Tibial artery (tissue), 4 donors: ENCODE data around the gene DYNC2H1.

Experiments used
- DNase-seq, 2 donors: peaks; one replicate each; pipeline ENCODE4 v3.0.0-alpha.2; 2019
- H3K27ac ChIP-seq, 2 donors: fragments of 200-600 bp; sonication (generic) in 1 of 2; 1 replicate in 1 of 2; 2 replicates in 1 of 2; pipeline ENCODE4 v1.5.1; 2018 to 2019; ENCODE audit warnings: mild to moderate bottlenecking in 1 of 2
- H3K27me3 ChIP-seq, 2 donors: fragments of 200-600 bp; sonication (generic) in 1 of 2; one replicate each; pipeline versions ENCODE4 v1.5.1 to v1.6.0; 2016 to 2019
- H3K36me3 ChIP-seq, 3 donors: fragments of 200-600 bp; sonication (generic) in 2 of 3; one replicate each; pipeline ENCODE4 v1.5.1; 2016 to 2019; ENCODE audit warnings: mild to moderate bottlenecking in 2 of 3
- H3K4me1 ChIP-seq, 4 donors: fragments of 200-600 bp; sonication (generic) in 2 of 4; 1 replicate in 3 of 4; 2 replicates in 1 of 4; pipeline ENCODE4 v1.5.1; 2016 to 2019
- H3K4me3 ChIP-seq, 2 donors: fragments of 200-600 bp; sonication (generic) in 1 of 2; 1 replicate in 1 of 2; 2 replicates in 1 of 2; pipeline ENCODE4 v1.5.1; 2018 to 2019; ENCODE audit warnings: mild to moderate bottlenecking in 2 of 2
- H3K9me3 ChIP-seq, 3 donors: fragments of 200-600 bp; sonication (generic) in 1 of 3; one replicate each; pipeline ENCODE4 v1.5.1; 2016 to 2019
- intact Hi-C: fragments of 100-400 bp; cut with DNase I; formaldehyde crosslinking; loops from one replicate; pipeline ENCODE4 v1.15.0; 2023; ENCODE audit warnings: low total_unique reads
- TF ChIP-seq, protein P1 (sequence below), 2 experiments: fragments of 200-600 bp in 1 of 2; fragments of 450-650 bp in 1 of 2; IDR thresholded peaks; one replicate each; pipeline ENCODE4 v1.5.1; 2017 to 2019; ENCODE audit warnings: antibody characterized with exemption in 2 of 2, mild to moderate bottlenecking in 1 of 2, moderate library complexity in 1 of 2

The DYNC2H1 gene

DNA sequence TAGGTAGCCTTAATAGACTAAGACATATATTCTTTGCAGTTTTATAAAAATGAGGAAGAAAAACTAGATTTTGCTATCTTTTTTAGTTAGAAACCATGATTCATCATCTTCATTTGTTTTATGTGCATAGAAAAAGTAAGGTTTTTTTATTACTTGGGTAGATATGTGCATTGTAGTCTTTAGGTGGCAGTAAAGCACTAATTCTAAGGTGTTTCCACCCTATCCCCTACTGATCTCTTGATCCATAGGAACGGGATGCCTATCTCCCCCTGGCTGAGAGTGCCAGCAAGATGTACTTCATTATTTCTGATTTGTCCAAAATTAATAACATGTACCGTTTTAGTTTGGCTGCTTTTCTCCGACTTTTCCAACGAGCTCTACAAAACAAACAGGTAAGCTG, 148.1 kb downstream of the DYNC2H1 start:
- H3K9me3 ChIP-seq = no peaks in the 10 kb centered on the region
- intact Hi-C loops = no loop called here
- no peaks in the 10 kb centered on the region for H3K4me1 ChIP-seq
- H3K27me3 ChIP-seq = no peaks in the 10 kb centered on the region
- no peak overlapping the region for H3K4me3 ChIP-seq
- DNase-seq = no peak
- TF ChIP-seq, protein P1, sequence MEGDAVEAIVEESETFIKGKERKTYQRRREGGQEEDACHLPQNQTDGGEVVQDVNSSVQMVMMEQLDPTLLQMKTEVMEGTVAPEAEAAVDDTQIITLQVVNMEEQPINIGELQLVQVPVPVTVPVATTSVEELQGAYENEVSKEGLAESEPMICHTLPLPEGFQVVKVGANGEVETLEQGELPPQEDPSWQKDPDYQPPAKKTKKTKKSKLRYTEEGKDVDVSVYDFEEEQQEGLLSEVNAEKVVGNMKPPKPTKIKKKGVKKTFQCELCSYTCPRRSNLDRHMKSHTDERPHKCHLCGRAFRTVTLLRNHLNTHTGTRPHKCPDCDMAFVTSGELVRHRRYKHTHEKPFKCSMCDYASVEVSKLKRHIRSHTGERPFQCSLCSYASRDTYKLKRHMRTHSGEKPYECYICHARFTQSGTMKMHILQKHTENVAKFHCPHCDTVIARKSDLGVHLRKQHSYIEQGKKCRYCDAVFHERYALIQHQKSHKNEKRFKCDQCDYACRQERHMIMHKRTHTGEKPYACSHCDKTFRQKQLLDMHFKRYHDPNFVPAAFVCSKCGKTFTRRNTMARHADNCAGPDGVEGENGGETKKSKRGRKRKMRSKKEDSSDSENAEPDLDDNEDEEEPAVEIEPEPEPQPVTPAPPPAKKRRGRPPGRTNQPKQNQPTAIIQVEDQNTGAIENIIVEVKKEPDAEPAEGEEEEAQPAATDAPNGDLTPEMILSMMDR (IDR thresholded peaks at IDR 0.05) = no peak
- no peak overlapping the region for H3K27ac ChIP-seq
- peaks cover 25 to 27% (median 26%) of the 10 kb centered on the region in 3 donors for H3K36me3 ChIP-seq

DNA sequence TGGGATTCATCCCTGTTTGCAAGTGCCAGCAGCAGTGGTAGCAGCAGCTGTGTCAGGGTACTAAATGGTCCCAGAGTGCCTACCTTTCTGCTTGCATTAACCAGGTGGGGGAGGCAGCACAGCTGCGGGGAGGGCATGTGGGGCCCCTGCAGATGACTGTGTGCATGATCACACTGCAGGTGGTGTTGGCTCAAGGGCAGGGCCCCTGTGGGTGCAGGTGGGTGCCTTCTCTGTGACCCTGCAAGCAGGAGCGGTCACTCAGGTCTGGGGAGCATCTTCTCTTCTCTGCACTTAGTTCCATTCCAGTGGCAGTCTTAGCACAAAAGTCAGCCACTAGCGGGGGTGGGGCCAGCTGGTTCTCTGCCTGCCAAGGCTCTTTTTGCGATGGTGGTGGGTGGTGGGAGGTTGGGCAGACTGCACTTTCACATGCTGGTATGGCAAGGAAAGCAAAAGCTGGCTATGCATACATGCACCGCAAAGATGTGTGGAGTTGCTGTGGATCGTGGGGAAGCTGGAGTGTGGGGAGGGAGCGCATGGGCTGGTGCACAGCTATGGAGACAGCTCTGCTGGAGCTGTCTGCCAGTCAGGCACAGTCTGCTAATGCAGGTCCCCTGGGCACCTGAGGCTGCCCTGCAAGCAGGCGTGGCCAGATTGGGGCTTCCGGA, 157.1 kb downstream of the DYNC2H1 start:
- Histone ChIP-seq H3K36me3 (peaks cover 2 to 26% (median 6%) of the 10 kb centered on the region in 3 donors), H3K27me3 (no peaks in the 10 kb centered on the region), H3K27ac (no peak overlapping the region), H3K4me1 (no peaks in the 10 kb centered on the region), H3K9me3 (no peaks in the 10 kb centered on the region), H3K4me3 (no peak overlapping the region)
- intact Hi-C loops = no loop called here
- DNase-seq = no peak
- TF ChIP-seq, protein P1 (IDR thresholded peaks at IDR 0.05) = no peak

DNA sequence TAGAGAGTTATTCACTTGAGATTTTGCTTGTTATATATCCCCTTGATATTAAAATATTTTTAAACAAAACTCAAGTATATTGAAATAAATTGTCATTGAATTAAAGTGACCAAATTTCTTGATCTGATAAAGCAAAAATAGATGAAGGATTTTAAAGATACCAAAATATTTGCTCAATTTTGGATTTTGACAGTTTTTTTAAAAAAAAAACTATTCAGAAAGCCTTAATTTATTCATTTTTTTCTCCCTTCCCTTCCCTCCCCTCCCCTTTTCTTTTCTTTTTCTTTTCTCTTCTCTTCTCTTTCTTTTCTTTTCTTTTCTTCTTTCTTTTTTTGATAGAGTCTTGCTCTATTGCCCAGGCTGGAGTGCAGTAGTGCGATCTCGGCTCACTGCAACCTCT, 163.7 kb downstream of the DYNC2H1 start:
- no peak overlapping the region for H3K27ac ChIP-seq
- peaks cover 0 to 8% (median 0%) of the 10 kb centered on the region in 3 donors for H3K36me3 ChIP-seq
- TF ChIP-seq, protein P1 (IDR thresholded peaks at IDR 0.05) = no peak
- no peaks in the 10 kb centered on the region for H3K4me1 ChIP-seq
- H3K27me3 ChIP-seq = no peaks in the 10 kb centered on the region
- no peaks in the 10 kb centered on the region for H3K9me3 ChIP-seq
- intact Hi-C loops = no loop called here
- no peak overlapping the region for H3K4me3 ChIP-seq
- no peak for DNase-seq

DNA sequence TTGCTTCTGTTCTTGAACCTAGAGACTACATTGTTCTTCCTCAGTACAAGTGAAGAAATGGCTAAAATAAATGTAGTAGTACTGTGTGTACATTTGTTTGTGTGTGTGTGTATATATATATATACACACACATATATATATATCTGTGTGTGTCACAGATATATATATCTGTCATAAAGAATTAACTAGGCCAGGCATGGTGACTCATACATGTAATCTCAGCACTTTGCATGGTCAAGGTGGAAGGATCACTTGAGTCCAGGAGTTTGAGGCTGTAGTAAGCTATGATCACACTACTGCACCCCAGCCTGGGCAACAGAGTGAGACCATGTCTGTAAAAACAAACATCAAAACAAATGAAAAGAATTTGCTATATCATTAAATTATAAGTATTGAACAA, 164.8 kb downstream of the DYNC2H1 start:
- Histone ChIP-seq H3K4me1 (no peaks in the 10 kb centered on the region), H3K27ac (no peak overlapping the region), H3K9me3 (no peaks in the 10 kb centered on the region), H3K36me3 (peaks cover 0 to 8% (median 0%) of the 10 kb centered on the region in 3 donors), H3K27me3 (no peaks in the 10 kb centered on the region), H3K4me3 (no peak overlapping the region)
- TF ChIP-seq, protein P1 (IDR thresholded peaks at IDR 0.05) = no peak
- DNase-seq = no peak
- intact Hi-C loops = no loop called here

DNA sequence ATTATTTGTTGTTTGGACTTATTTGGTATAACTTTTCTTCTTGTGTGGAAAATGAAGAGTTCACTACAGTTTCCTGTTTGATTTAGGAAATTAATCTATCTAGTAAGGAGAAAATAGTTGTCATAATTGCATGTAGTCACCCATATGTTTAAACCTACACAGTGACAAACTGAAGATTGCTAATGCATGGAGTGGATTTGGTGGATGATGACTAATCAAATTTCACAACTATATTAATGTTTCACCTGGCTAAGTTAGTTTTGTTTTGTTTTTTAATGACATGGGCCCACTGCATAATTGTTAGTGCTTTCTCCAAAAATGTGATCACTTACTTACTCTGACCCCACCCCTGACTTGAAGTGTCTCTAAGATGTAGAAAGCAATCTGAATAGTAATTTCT, 170.6 kb downstream of the DYNC2H1 start:
- TF ChIP-seq, protein P1 (IDR thresholded peaks at IDR 0.05) = no peak
- intact Hi-C loops = no loop called here
- no peak overlapping the region for H3K4me3 ChIP-seq

More for the DNA sequence above, 170.6 kb downstream of the DYNC2H1 start:
- Histone ChIP-seq H3K9me3 (no peaks in the 10 kb centered on the region), H3K4me1 (no peaks in the 10 kb centered on the region), H3K36me3 (peaks cover 0 to 7% (median 2%) of the 10 kb centered on the region in 3 donors), H3K27ac (no peak overlapping the region), H3K27me3 (no peaks in the 10 kb centered on the region)
- no peak for DNase-seq
